IMR-90 (cell line): ENCODE measurements around the gene RBBP8NL. TPM values are rescaled to one million over a fixed set of nuclear protein-coding genes. Genes with fewer than 3 reads are reported as not detected.

Source experiments
- ATAC-seq: fragments of 200-7000 bp; cut with Tn5 transposase; 2 replicates; pipeline ENCODE4 v1.9.1; 2020; ENCODE audit warnings: low read depth, mild to moderate bottlenecking, moderate library complexity
- BruUV-seq: library from RNA; stranded (reverse); fragments of 400-500 nt; replicated peaks from 2 replicates; lab custom pipeline; 2021; lab: Mats Ljungman, UMichigan
- CTCF ChIA-PET: fragments of 300-600 bp; formaldehyde crosslinking; extraction: SDS; loops from one replicate; lab custom pipeline; 2021; ENCODE audit warnings: antibody characterized with exemption; lab: Yijun Ruan, JAX
- POLR2A ChIA-PET: fragments of 300-600 bp; sonication (Branson Sonifier 250); formaldehyde crosslinking; loops from one replicate; lab custom pipeline; 2022; ENCODE audit warnings: antibody characterized with exemption; ENCODE audit not compliant: unreplicated experiment; lab: Charles Lee
- DNase-seq: peaks from one replicate; pipeline ENCODE4 v3.0.0; 2013
- H2AFZ ChIP-seq: replicated peaks from 2 replicates; pipeline ENCODE3; 2013; ENCODE audit warnings: low read length, mild to moderate bottlenecking; ENCODE audit not compliant: poor library complexity
- H2AK5ac ChIP-seq: 2 replicates; pipeline ENCODE4 v1.6.1; 2013; ENCODE audit warnings: low read depth, low read length, inconsistent platforms
- H2AK9ac ChIP-seq: replicated peaks from 2 replicates; pipeline ENCODE3; 2013; ENCODE audit warnings: mild to moderate bottlenecking, low read depth, low read length, moderate library complexity; ENCODE audit not compliant: poor library complexity
- H2BK120ac ChIP-seq: 2 replicates; pipeline ENCODE4 v1.6.1; 2013; ENCODE audit warnings: low read depth, low read length, inconsistent platforms
- H2BK15ac ChIP-seq: 3 replicates; pipeline ENCODE4 v1.6.1; 2013; ENCODE audit warnings: low read depth, low read length, inconsistent platforms
- H2BK20ac ChIP-seq: 2 replicates; pipeline ENCODE4 v1.6.1; 2013; ENCODE audit warnings: low read depth, mild to moderate bottlenecking, inconsistent platforms, low read length, moderate library complexity
- H2BK5ac ChIP-seq: 2 replicates; pipeline ENCODE4 v1.6.1; 2013; ENCODE audit warnings: mild to moderate bottlenecking, low read depth, low read length, inconsistent platforms; ENCODE audit not compliant: poor library complexity, severe bottlenecking
- H3K14ac ChIP-seq: replicated peaks from 2 replicates; pipeline ENCODE4 v1.6.1; 2013; ENCODE audit warnings: low read depth, low read length, inconsistent platforms
- H3K18ac ChIP-seq: 2 replicates; pipeline ENCODE4 v1.6.1; 2013; ENCODE audit warnings: low read depth, low read length, control low read depth
- H3K23ac ChIP-seq: 2 replicates; pipeline ENCODE4 v1.6.1; 2013; ENCODE audit warnings: low read depth, low read length, inconsistent platforms
- H3K27ac ChIP-seq: 2 replicates; pipeline ENCODE4 v1.5.1; 2013; ENCODE audit warnings: mild to moderate bottlenecking, control low read depth, low read length; ENCODE audit not compliant: insufficient read depth
- H3K27me3 ChIP-seq: 2 replicates; pipeline ENCODE4 v1.6.1; 2013; ENCODE audit warnings: low read length; ENCODE audit not compliant: control insufficient read depth, insufficient read depth
- H3K36me3 ChIP-seq: 2 replicates; pipeline ENCODE4 v1.6.1; 2013; ENCODE audit warnings: low read length, mixed read lengths; ENCODE audit not compliant: control insufficient read depth, insufficient read depth
- H3K4ac ChIP-seq: 2 replicates; pipeline ENCODE4 v1.6.1; 2013; ENCODE audit warnings: low read depth, low read length, inconsistent platforms
- H3K4me1 ChIP-seq: 2 replicates; pipeline ENCODE4 v1.6.1; 2013; ENCODE audit warnings: low read length, mixed read lengths; ENCODE audit not compliant: control insufficient read depth, insufficient read depth
- H3K4me2 ChIP-seq: 2 replicates; pipeline ENCODE4 v1.6.1; 2013; ENCODE audit warnings: low read depth, mild to moderate bottlenecking, control low read depth, low read length, moderate library complexity
- H3K4me3 ChIP-seq: 2 replicates; pipeline ENCODE4 v1.5.1; 2013; ENCODE audit warnings: low read depth, mild to moderate bottlenecking, control low read depth, low read length, moderate library complexity; ENCODE audit not compliant: insufficient read depth
- H3K56ac ChIP-seq: 2 replicates; pipeline ENCODE4 v1.6.1; 2013; ENCODE audit warnings: low read length, inconsistent platforms; ENCODE audit not compliant: insufficient read depth; ENCODE audit errors: extremely low read depth
- H3K79me1 ChIP-seq, 2 experiments: 2 replicates each; pipeline ENCODE4 v1.6.1; 2013; ENCODE audit warnings: low read length in 2 of 2, inconsistent platforms in 1 of 2, low read depth in 1 of 2
- H3K9ac ChIP-seq: 2 replicates; pipeline ENCODE4 v1.6.1; 2013; ENCODE audit warnings: low read depth, low read length, control low read depth
- H3K9me1 ChIP-seq: 2 replicates; pipeline ENCODE4 v1.6.1; 2013; ENCODE audit warnings: low read length, inconsistent platforms; ENCODE audit not compliant: insufficient read depth
- H3K9me3 ChIP-seq: 2 replicates; pipeline ENCODE4 v1.6.1; 2013; ENCODE audit warnings: low read length; ENCODE audit not compliant: control insufficient read depth, insufficient read depth
- H4K20me1 ChIP-seq: 2 replicates; pipeline ENCODE4 v1.6.1; 2013; ENCODE audit warnings: low read length, inconsistent platforms; ENCODE audit not compliant: insufficient read depth
- H4K5ac ChIP-seq: 2 replicates; pipeline ENCODE4 v1.6.1; 2013; ENCODE audit warnings: mild to moderate bottlenecking, low read depth, low read length, control low read depth
- H4K8ac ChIP-seq, 2 experiments: 2 replicates each; pipeline ENCODE4 v1.6.1; 2013; ENCODE audit warnings: low read depth in 2 of 2, low read length in 2 of 2, control low read depth in 1 of 2, inconsistent platforms in 1 of 2
- H4K91ac ChIP-seq: 2 replicates; pipeline ENCODE4 v1.6.1; 2013; ENCODE audit warnings: low read depth, low read length, inconsistent platforms; ENCODE audit not compliant: insufficient read depth
- BHLHE40 ChIP-seq: fragments of 150-350 bp; IDR thresholded peaks from 2 replicates; pipeline ENCODE4 v1.6.1; 2016; ENCODE audit warnings: mild to moderate bottlenecking, low read depth, low read length
- CEBPB ChIP-seq: IDR thresholded peaks from 2 replicates; pipeline ENCODE4 v1.6.1; 2012; ENCODE audit warnings: low read depth, low read length, improper control_type of control experiment
- CHD1 ChIP-seq: IDR thresholded peaks from 2 replicates; pipeline ENCODE4 v1.6.1; 2012; ENCODE audit warnings: low read depth, low read length, improper control_type of control experiment
- CTCF ChIP-seq: conservative IDR thresholded peaks from 2 replicates; pipeline ENCODE4 v1.5.1; 2012; ENCODE audit warnings: mild to moderate bottlenecking, low read depth, low read length, improper control_type of control experiment
- ELK1 ChIP-seq: fragments of 150-350 bp; IDR thresholded peaks from 2 replicates; pipeline ENCODE4 v1.6.1; 2016; ENCODE audit warnings: low read depth, mild to moderate bottlenecking, low read length, moderate library complexity, borderline replicate concordance
- FOS ChIP-seq: fragments of 150-350 bp; IDR thresholded peaks from 2 replicates; pipeline ENCODE4 v1.6.1; 2016; ENCODE audit warnings: low read depth, low read length
- MAFK ChIP-seq: IDR thresholded peaks from 2 replicates; pipeline ENCODE4 v1.6.1; 2012; ENCODE audit warnings: low read depth, low read length, improper control_type of control experiment
- MAZ ChIP-seq: IDR thresholded peaks from 2 replicates; pipeline ENCODE4 v1.6.1; 2012; ENCODE audit warnings: low read depth, mild to moderate bottlenecking, low read length, improper control_type of control experiment, moderate library complexity, borderline replicate concordance
- MXI1 ChIP-seq: IDR thresholded peaks from 2 replicates; pipeline ENCODE4 v1.6.1; 2012; ENCODE audit warnings: low read depth, mild to moderate bottlenecking, low read length, moderate library complexity, borderline replicate concordance
- NFE2L2 ChIP-seq: fragments of 150-350 bp; IDR thresholded peaks from 2 replicates; pipeline ENCODE4 v1.6.1; 2016; ENCODE audit warnings: low read depth, mild to moderate bottlenecking, low read length
- RAD21 ChIP-seq: IDR thresholded peaks from 2 replicates; pipeline ENCODE4 v1.6.1; 2012; ENCODE audit warnings: low read length, improper control_type of control experiment
- RFX5 ChIP-seq: IDR thresholded peaks from 2 replicates; pipeline ENCODE4 v1.8.0; 2012; ENCODE audit warnings: low read depth, mild to moderate bottlenecking, low read length, moderate library complexity
- SMC3 ChIP-seq: fragments of 150-350 bp; IDR thresholded peaks from 2 replicates; pipeline ENCODE4 v1.6.1; 2016; ENCODE audit warnings: low read depth, mild to moderate bottlenecking, antibody characterized with exemption, low read length, moderate library complexity
- USF2 ChIP-seq: fragments of 150-350 bp; IDR thresholded peaks from 2 replicates; pipeline ENCODE4 v1.6.1; 2017; ENCODE audit warnings: mild to moderate bottlenecking, antibody characterized with exemption, low read length, low read depth
- WGBS, 2 experiments: methylation state at CpG; one replicate each; pipeline versions ENCODE4 v1.1.5 to v1.1.7; 2013; ENCODE audit warnings: missing lambda C conversion rate in 2 of 2; ENCODE audit not compliant: insufficient read length in 1 of 2; ENCODE audit errors: extremely low coverage in 2 of 2; 5-methylcytosine and 5-hydroxymethylcytosine counted together
- dilution Hi-C: fragments of 300-500 bp; cut with HindIII; formaldehyde crosslinking; loops from one replicate; pipeline ENCODE4 v1.14.3; 2018; ENCODE audit warnings: low sequenced_read_pairs; ENCODE audit not compliant: unreplicated experiment
- in situ Hi-C: fragments of 300-500 bp; cut with MboI; formaldehyde crosslinking; loops from 3 replicates; pipeline ENCODE4 v1.14.3; 2019; ENCODE audit warnings: low sequenced_read_pairs, inconsistent platforms, mixed read lengths
- intact Hi-C: fragments of 100-400 bp; cut with micrococcal nuclease; formaldehyde crosslinking; loops from 2 replicates; pipeline ENCODE4 v1.10.0; 2022
- polyA plus RNA-seq, 3 experiments: library from polyadenylated mRNA; depleted of rRNA; stranded (reverse); fragments of >200 nt; gene quantifications; 2 replicates each; pipeline ENCODE4 v1.2.3, GENCODE V29; 2012; ENCODE audit warnings: low replicate concordance in 1 of 3
- total RNA-seq: library from RNA; depleted of rRNA; stranded (reverse); fragments of >200 nt; gene quantifications from 2 replicates; pipeline ENCODE4 v1.2.3, GENCODE V29; 2012

The RBBP8NL gene
- total and polyA plus RNA-seq, 2 of the 4 experiments (the other 2 are of a cell fraction) = not detected

- Histone ChIP-seq H3K4me3 (no peak overlapping the region), H2BK20ac (no peak overlapping the region), H2AK5ac (no peak overlapping the region), H2AFZ (no peak overlapping the region), H3K4ac (no peak overlapping the region), H3K27me3 (peaks cover 51% of the 10 kb centered on the region), H3K18ac (no peak overlapping the region), H3K23ac (no peak overlapping the region), H4K5ac (no peak overlapping the region), H4K8ac (no peak overlapping the region), H3K79me1 (no peaks in the 10 kb centered on the region), H2BK15ac (no peak overlapping the region), H3K9me3 (no peaks in the 10 kb centered on the region), H3K4me2 (no peak overlapping the region), H3K9ac (no peak overlapping the region), H3K36me3 (no peaks in the 10 kb centered on the region), H3K56ac (no peak overlapping the region), H4K20me1 (no peaks in the 10 kb centered on the region), H3K27ac (no peak overlapping the region), H3K14ac (no peak overlapping the region), H4K91ac (no peak overlapping the region), H2BK5ac (no peak overlapping the region), H2BK120ac (no peak overlapping the region), H3K9me1 (no peaks in the 10 kb centered on the region), H2AK9ac (no peak overlapping the region), H3K4me1 (no peaks in the 10 kb centered on the region)
- DNase-seq = no peak
- BruUV-seq = no TSS peak
- in situ Hi-C loops (no loop called here), intact Hi-C loops (no loop called here), dilution Hi-C loops (no loop called here)
- POLR2A ChIA-PET = no interaction called here
- WGBS, 2 experiments = 23% methylated on average over 9 of the region's 31 CpGs; no CpG with 5 or more reads in 1 of the 2 experiments
- CTCF ChIA-PET = no interaction called here
- no peak; the same call in 1 of the 2 replicates for ATAC-seq
- TF ChIP-seq SMC3 (no peak), MAZ (no peak), CEBPB (no peak), CHD1 (no peak), USF2 (no peak), BHLHE40 (no peak), RFX5 (no peak), RAD21 (no peak), FOS (no peak), NFE2L2 (no peak), CTCF (no peak), ELK1 (no peak), MAFK (no peak), MXI1 (no peak)
Measured at GRCh38 chr20:62428396-62429295, 1.3 kb upstream of the RBBP8NL start.
